ENCODE results near the gene MEF2C.

DNA sequence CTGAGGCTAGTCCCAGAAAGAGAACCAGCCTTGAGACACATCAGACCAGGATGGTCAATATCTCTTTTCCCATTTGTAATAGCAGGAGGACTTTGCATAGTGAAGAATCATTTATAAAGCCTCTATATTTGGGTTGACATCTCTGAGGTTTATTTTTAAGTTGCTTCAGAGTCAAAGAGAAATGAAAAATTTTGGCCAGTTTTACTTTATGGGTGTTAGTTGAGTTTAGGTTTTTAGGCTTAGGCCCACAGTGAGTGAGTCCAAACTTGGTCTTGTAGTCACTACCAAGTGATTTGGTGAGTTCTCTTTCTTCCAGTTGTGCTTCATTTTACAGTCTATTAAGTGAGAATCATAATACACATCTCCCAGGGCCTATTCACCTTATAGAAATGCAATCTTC, 5.3 kb upstream of the MEF2C start:
- TF ChIP-seq CTCF (IDR thresholded peaks at IDR 0.05; ENCODE audit: low read length) (no peak), EZH2 (IDR thresholded peaks at IDR 0.05; ENCODE audit: borderline replicate concordance, low read length) (no peak)
